ENCODE results near the gene ZNHIT2.
"Not testable (repeated sequence)": the region's sequence is repeated elsewhere in the genome, so short reads cannot be mapped to it uniquely, and the experiment has no call there.

- not testable (repeated sequence) for TF ChIP-seq CTCF (conservative IDR thresholded peaks at IDR 0.05; ENCODE audit: low read depth, low read length); EZH2 (IDR thresholded peaks at IDR 0.05; ENCODE audit: low read length, unreplicated experiment); EZH2phosphoT487 (IDR thresholded peaks at IDR 0.05; ENCODE audit: borderline replicate concordance, low read length)
Observed at GRCh38 chr11:65150131-65150508, 32.6 kb upstream of the ZNHIT2 start.
